ENCODE measurements around the gene RAD51B.

GRCh38 chr14:68499451-68499850 is 679.9 kb downstream of the RAD51B start:
- TF ChIP-seq, protein P1, sequence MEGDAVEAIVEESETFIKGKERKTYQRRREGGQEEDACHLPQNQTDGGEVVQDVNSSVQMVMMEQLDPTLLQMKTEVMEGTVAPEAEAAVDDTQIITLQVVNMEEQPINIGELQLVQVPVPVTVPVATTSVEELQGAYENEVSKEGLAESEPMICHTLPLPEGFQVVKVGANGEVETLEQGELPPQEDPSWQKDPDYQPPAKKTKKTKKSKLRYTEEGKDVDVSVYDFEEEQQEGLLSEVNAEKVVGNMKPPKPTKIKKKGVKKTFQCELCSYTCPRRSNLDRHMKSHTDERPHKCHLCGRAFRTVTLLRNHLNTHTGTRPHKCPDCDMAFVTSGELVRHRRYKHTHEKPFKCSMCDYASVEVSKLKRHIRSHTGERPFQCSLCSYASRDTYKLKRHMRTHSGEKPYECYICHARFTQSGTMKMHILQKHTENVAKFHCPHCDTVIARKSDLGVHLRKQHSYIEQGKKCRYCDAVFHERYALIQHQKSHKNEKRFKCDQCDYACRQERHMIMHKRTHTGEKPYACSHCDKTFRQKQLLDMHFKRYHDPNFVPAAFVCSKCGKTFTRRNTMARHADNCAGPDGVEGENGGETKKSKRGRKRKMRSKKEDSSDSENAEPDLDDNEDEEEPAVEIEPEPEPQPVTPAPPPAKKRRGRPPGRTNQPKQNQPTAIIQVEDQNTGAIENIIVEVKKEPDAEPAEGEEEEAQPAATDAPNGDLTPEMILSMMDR (conservative IDR thresholded peaks at IDR 0.05; ENCODE audit: low read depth, low read length) = no peak
- TF ChIP-seq EZH2 (IDR thresholded peaks at IDR 0.05; ENCODE audit: low read length, unreplicated experiment) = no peak
- no peak for TF ChIP-seq EZH2phosphoT487 (IDR thresholded peaks at IDR 0.05; ENCODE audit: borderline replicate concordance, low read length)

Measured in PC-3 (cell line).